COLO668 (cell line): ENCODE data around the gene PTPRC.
A peak's percentile ranks its signal among the peaks of the same experiment; 100 is the strongest.

Experiments used
- DNase-seq: peaks from one replicate; lab custom pipeline; 2025; ENCODE audit not compliant: unreplicated experiment; lab: John Stamatoyannopoulos, UW

The PTPRC gene

DNA sequence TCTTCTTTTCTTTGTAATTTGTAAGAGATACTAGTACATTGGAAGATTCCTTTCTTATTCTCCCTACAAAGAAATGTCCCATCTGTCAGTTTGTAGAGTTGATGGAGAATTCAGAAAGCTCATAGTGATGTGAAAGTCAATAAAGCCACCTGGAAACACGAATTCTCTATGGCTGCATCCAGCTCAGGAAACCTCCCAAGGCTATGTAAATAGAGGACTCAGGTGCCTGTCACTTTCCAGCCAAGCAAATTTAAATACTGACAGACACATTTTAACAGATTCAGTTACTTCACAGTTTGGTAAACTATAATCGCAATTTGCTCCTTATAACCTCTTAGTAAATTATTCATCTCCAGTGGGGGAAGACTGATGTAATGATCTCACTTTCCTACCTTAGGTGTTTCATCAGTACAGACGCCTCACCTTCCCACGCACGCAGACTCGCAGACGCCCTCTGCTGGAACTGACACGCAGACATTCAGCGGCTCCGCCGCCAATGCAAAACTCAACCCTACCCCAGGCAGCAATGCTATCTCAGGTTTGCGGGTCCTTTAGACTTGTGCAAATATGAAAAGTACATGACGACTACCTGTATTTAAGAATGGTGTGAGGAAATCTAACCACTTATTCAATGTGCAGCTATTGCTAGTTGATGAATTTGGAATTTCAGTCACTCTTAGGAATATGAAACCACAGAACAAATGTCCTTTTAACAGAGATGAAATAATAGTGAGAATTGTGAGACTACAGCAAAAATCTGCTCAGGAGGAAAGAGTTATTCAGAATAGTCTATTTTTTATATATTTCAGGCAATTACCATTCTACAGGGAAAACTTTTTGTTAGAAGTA is 60.6 kb downstream of the PTPRC start:
- peak; percentile 75 for DNase-seq

DNA sequence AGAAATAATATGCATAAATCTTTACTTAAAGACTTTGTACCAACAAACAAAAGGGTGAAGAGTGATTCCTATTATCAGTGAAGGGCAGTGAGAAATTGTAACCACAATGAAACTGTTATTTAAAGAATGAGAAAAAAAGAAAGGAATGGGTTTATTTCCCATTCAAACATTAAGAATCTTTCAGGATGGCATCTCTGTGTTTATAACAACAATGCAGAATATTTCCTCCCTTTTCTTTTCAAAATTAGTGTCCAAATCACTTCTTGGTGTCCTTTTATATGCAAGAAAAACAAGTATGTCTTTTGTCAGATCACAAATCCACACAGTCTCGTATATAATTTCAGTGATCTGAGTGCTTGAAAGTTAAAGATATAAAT is 61.2 kb downstream of the PTPRC start:
- no peak for DNase-seq

DNA sequence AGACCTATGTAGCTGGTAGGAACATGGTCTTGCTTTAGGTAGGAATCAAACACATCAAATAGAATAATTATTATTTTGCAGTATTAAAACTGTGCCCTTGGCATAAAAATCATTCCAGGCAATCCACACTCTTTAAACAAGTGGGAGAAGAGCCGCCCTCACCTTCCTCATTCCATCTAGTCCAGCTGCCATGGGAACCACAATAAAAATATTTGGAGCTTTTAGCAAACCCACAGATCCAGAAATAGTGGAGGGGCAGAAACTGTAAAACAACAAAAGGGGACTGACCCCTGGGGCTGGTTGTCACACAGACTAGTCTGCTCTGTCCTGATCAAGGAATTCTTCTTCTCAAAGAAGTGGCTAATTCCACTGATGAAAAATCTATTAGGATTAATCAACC is 61.6 kb downstream of the PTPRC start:
- DNase-seq: no peak

DNA sequence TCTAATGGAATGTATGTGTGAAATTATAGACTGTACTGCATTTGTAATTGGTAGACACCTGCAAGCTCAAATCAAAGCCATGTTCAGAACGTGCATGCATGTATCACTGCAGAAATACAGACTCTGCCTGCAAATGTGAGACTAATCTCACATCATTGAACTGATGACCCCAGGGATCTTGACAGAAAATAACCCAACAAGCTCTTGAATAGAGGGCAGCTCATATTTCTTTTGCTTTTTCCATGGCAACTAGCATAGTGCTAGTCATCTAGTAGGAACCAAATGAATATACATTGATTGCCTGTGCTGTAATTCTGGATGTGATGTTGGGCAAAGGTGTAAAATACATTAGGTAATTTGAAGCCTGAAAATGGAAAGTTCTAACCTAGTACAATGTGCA is 62.4 kb downstream of the PTPRC start:
- no peak for DNase-seq

DNA sequence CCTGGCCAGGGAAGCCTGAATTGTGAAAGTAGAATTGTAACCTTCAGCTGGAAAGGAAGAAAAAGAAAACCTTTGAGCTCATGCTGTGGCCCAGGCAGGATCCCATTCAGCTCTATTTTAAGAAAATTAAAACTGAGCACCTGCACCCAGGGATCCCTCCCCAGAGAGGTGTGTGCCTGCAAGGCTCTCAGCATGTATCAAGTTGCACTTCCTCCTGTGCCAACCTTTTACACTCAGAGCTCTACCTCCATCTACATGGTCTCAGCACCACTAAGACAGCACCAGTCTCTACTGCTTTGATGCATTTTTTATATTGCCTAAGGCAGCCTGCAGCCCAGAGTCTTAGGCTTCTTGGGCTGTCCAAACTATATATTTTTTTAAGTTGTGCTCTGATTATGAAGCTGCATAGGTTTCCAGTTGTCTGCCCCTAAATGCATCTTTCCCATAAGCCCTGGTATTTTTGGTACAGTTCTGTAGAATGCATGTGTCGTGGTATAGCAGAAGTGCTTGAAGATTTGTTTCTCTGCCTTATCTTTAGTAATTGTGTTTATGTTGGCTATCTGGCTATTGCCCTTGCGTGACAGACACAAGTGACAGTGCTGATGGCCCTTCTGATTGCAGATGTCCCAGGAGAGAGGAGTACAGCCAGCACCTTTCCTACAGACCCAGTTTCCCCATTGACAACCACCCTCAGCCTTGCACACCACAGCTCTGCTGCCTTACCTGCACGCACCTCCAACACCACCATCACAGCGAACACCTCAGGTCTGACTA is 63.1 kb downstream of the PTPRC start:
- peak; percentile 11 for DNase-seq

DNA sequence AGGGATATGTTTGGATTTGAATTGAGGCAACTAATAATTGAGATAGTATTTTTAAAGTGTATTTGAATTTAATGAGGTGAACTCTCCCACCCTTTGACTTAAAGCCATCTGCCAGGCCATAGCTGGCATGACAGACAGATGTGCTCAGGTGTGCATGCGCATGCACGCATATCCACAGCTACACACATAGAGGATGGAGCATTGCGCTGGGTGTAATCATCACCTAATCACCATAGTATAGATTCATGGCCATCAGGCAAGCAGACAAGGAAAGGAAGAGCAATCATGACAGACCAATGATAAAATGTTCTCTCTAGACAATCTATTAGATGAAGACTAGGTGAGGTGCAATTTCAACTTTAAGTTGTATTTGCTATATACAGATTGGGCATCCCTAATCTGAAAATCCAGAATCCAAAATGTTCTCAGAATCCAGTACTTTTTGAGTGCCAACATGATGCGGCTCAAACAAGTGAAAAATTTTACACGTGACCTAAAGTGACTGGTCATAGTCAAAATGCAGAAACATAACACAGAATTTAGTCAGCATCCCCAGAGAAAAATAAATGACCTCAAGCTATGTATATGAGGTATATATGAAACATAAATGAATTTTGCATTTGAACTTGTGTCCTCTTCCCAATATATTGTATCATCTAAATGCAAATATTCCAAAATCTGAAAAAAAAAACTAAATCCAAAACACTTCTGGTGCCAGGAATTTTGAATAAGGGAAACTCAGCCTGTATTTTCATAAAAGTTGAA is 70.1 kb downstream of the PTPRC start:
- DNase-seq: no peak

DNA sequence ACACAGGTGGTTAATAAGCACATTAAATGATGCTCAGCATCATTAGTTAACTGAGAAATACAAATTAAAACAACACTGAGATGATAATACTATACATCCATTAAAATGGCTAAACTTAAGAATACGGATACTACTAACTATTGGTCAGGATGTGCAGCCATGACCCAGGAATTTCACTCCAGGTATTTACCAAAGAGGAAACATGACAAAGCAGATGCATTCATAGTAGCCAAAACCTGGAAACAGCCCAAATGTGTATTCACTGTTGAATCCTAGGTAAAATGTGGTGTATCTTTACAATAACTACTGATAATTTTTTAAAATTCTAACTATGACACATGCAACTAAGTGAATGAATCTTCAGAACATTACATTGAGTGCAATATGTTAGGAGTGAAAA is 73.0 kb downstream of the PTPRC start:
- no peak for DNase-seq

DNA sequence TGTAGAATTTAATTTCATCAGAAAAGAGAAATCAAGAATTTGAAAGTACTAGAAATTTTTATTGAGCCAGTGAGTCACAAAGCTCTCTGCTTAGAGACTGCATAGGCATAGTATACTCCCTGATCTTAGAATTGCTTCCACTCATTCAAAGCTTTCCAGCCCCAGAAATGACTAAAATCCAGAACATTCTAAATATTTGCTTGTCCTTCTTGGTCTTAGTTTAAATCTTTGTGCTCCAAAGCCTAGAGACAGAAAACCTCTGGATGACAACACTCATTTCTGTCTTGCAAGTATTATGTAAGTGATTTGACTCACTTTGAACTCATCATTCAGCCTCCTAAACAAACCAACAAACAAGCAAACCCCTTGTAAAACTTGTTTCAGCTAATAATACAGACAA is 74.2 kb downstream of the PTPRC start:
- no peak for DNase-seq

DNA sequence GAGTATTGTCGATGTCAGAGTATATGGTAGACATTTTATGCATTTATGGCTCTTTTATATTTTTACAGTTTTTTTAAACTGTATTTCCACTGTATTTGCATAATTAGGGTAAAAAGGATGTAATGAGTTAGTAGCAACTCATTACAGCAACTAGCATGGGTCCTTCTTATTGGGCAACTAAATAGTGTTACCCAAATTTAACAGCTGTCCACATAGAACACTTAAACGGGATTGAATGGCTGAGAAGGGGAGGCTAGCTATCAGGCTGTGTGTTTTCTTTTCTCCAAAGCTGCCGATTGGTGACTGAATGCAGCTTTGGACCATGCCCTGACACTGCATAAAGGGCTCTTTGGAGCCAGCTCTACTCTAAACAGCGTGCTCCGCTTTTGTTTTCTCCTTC is 75.4 kb downstream of the PTPRC start:
- no peak for DNase-seq

DNA sequence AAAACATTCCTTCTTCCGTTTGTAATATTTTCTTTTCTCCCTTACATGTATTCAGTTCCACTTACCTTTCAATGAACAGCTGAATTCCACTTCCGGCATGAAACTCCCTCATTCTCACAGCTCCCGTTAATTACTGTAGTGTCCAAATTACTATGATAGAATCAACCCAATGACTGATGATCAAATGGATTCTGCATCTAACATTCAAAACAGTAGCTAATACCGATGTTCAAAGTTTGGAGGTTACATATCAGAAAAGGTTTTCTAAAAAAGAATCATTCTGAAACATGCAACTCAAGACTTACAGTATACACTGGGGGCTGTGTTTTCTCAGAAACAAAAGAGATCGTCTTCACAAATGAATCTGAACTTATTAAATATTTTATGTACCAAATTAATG is 77.2 kb downstream of the PTPRC start:
- no peak for DNase-seq

DNA sequence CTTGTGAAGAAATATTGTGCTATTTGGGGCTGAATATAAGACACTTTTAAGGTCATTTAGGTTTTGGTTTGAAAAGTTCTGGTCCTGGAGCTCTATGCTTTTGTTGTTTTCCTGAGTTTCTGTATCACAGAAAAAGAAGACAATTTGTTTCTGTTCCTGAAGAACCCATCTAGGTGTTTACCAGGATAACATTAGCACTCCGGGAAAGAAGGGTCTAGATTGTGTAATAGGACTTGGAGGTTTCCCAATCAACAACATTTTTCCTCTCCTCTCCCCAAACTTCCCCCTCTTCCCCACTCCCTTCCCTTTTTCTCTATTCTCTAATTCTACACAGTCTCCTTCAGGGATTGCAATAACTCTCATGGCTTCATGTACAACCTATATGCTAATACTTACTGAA is 78.7 kb downstream of the PTPRC start:
- no peak for DNase-seq

DNA sequence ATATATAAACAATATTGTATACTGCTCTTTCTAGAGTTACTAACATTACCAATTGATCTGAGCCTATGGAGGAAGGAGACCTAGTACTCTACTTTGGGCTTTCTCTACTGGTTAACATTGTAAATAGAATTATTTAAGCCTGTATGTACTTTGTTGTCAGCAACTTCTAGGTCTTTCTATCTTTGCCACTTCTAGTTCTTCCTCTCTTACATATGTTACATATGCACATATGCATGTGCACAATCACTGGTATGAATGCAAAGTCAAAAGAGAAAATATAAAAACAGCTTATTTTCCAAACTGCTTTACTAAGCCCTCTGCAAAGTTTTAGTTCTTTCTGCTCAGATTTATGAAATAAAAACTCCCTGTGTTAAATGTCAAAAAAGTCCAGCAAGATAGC is 84.3 kb downstream of the PTPRC start:
- no peak for DNase-seq

DNA sequence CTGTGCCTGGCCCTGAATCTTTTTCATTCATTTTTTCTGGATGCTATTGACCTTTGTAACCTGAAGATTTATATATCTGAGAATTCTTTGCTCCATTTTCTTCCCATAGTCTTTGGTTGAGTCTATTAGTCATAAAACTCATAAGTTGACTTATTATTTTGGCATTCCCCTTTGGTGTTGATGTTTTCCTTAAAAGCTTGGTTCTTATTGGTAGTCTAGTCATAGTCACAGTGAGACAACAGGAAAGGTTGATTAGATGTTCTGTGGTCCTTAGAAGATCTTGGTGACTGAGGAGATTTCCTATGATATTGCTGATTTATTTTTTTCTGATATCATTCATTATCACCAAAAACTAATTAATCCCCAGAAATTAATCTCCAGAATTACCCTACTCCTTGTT is 86.2 kb downstream of the PTPRC start:
- no peak for DNase-seq

DNA sequence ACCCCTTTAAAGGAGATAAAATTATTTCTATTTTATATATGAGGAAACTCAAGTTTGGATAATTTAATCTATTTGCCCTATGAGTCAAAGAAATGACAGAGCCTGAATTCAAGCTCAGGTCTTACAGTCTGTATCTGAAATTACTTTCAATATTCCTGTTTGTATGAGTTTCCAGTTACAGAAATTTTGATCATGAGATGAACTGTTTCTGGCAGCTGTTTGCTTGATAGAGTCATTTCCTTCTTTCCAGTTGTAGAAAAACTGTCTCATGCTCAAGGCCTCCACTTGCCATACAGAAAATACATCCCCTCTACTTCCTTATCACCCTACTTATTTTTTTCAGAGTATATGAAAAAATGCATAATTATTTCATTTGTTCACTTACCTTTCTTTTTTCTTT is 87.6 kb downstream of the PTPRC start:
- no peak for DNase-seq

DNA sequence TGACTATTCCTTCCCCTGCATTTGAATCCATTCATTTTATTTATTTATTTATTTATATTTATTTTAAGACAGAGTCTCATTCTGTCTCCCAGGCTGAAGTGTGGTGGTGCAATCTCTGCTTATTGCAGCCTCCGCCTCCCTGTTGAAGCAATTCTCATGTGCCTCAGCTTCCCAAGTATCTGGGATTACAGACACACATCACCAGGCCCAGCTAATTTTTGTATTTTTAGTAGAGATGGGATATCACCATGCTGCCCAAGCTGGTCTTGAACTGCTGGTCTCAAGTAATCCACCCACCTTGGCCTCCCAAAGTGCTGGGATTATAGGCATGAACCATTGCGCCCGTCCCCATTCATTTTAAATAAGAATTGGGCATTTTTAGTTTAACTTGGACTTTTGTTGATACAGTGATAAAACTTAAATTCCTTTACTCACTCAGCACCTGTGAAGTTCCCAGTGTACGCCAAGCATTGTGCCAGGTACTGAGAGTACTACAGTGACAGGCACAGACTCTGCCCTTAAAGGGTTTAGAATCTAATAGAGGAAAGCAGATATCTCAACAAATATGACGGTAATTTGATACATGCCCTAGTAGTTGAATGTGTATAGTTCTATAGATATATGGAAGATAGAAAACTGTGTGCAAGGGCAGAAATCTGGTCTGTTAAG is 90.5 kb downstream of the PTPRC start:
- no peak for DNase-seq

DNA sequence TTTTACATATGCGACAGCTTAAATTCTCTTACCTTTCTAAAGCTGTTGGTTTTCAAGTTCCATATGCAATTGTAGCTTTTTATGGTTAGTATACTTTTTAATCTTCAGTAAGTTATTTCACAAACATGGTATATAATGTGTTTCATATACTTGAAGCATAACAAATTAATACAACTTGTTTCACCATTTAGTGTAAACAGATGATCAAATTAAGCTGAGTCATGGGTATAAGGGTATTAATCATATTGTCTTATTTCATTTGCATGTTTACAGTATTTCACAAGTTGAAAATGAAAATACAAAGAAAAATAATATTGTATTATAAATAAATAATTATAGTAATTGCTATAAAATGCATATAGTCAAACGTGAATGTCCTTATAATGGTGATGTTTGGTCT is 92.1 kb downstream of the PTPRC start:
- no peak for DNase-seq

DNA sequence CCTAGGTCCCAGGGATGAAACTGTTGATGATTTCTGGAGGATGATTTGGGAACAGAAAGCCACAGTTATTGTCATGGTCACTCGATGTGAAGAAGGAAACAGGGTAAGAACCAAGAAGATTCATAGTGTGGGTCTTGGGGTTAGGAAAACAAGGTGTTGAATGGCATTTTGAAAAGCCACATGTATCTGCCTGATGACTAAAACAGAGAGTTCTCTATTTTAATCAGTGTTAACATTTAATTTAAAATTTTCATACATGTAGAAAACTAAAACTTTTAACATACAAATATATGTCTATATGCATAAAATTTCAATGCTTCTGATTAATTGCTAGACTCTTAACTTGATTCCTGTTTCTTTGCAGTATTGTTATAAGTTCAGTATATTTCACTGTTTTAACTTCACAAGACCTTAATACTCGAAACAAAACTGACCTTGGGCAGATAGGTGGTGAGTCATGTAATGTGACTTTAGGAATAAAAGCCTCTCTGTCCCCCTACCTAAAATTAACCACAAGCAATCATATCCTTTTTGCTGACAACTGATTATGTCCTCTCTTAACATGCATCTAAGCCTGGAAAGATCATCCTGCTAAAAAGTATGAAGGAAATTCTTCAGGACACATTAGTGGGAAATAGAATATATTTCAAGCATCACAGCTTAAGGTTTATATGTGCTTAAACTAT is 95.6 kb downstream of the PTPRC start:
- DNase-seq: no peak

DNA sequence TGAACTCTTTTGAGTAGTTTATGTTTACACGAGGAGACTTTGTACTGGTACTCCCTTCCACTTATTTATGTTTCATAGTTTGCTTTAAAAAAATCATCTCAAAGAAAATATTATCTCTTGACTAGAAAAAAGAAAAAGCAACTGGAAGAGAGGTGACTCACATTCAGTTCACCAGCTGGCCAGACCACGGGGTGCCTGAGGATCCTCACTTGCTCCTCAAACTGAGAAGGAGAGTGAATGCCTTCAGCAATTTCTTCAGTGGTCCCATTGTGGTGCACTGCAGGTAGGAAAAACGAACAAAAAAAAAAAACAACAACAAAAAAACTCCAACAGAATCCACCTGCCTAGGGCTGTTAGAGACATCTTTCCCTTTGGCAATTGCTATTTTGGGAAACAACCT is 102.9 kb downstream of the PTPRC start:
- DNase-seq: no peak

DNA sequence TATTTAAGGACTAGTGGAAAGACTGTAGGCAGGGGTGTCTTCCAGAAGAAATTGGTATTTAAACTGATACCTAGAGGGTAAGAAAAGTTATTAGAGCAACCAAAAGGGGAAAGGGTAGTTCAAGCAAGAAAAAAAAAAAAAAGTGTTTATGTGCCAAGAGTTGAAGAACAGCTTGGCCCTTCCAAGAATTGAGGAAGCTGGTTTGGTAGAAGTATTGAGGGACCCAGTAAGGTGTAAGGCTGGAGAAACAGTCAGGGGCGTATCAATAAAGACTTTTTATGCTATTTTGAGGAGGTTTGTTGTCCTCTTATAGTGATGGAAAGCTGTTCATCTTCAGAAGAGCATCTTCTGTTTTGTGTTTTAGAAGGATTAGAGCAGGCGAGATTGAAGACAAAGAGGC is 108.3 kb downstream of the PTPRC start:
- DNase-seq: no peak

DNA sequence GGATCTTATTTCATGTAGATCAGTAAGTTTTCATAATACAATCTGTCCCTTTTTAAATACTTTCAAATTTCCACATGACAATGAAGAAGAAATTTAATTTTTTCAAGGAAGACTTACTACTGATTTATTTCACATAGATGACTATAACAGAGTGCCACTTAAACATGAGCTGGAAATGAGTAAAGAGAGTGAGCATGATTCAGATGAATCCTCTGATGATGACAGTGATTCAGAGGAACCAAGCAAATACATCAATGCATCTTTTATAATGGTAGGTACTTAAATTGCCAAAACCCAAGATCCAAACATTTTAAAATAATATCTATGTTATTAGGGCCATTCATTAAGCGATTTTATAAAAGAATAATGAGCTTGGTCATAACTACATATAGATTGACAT is 110.4 kb downstream of the PTPRC start:
- no peak for DNase-seq

DNA sequence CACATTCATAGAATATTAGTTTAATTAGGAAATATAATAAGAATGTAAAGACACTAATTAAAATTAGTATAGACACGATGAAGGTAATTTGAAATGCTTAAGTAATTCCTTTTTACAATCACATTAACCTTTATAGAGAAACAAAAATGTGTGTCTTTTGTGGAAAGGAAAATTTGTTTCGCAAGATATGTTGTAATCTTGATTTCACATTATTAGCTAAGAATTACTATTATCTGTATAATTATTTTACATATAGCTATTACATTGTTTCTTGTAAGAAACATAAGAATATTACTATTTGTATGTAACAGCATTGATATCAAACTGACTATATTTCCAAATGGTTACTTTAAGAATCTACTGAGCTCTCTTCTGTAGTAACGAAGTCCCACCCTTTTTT is 111.2 kb downstream of the PTPRC start:
- DNase-seq: no peak
